ENCODE measurements around the gene KRT9. TPM values are rescaled to one million over a fixed set of nuclear protein-coding genes. Genes with fewer than 3 reads are reported as not detected.
A peak's percentile ranks its signal among the peaks of the same experiment; 100 is the strongest.
"Not testable (repeated sequence)": the region's sequence is repeated elsewhere in the genome, so short reads cannot be mapped to it uniquely, and the experiment has no call there.

KRT9 gene, protein sequence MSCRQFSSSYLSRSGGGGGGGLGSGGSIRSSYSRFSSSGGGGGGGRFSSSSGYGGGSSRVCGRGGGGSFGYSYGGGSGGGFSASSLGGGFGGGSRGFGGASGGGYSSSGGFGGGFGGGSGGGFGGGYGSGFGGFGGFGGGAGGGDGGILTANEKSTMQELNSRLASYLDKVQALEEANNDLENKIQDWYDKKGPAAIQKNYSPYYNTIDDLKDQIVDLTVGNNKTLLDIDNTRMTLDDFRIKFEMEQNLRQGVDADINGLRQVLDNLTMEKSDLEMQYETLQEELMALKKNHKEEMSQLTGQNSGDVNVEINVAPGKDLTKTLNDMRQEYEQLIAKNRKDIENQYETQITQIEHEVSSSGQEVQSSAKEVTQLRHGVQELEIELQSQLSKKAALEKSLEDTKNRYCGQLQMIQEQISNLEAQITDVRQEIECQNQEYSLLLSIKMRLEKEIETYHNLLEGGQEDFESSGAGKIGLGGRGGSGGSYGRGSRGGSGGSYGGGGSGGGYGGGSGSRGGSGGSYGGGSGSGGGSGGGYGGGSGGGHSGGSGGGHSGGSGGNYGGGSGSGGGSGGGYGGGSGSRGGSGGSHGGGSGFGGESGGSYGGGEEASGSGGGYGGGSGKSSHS
- total RNA-seq (2022) (0.21 and 0.27 TPM in 2 replicates), Bru-seq, nascent RNA (percentile 18 among the genes with signal in this experiment), BruChase-seq, experiment 1, labeled RNA remaining after a 6-hour chase (percentile 17 among the genes with signal in this experiment), BruChase-seq, experiment 2, labeled RNA remaining after a 2-hour chase (percentile 14 among the genes with signal in this experiment)
- long read RNA-seq, partial matches to known transcripts, result 1 of 1 reads
- long read RNA-seq, other reads (novel, unspliced or antisense), result 0 of 1 reads

DNA sequence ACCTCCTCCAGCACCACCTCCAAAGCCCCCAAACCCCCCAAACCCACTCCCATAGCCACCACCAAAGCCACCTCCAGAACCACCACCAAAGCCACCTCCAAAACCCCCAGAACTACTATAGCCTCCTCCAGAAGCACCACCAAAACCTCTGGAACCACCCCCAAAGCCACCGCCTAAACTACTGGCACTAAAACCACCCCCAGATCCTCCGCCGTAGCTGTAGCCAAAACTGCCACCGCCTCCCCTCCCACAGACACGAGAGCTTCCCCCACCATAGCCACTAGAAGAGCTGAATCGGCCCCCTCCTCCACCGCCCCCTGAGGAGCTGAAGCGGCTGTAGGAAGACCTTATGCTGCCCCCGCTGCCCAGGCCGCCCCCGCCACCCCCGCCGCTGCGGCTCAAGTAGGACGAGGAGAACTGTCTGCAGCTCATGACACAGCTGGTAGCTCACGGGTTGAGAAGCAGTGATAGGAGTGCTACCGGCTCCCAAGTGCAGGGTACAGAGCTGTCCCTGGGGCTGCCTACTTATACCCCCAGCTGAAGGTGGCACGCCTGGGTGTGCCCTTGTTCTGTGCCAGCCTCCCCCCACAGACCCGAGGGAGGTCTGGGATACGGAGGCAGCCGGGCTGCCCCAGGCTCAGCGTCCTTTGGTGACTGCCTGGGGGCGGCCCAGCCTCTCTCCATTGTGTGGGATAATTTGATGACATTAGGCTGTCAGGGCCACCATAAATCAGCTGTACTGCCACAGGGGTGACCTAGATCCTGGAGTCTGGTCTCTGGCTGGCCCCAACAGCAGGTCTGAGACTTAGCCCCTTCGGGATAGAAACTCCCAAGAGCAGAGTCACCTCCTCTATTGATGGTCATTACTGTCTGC, at the start of gene KRT9:
Gene KRT9, minus strand, starts transcription at position 499 of the 874 bp plus-strand sequence. Its CDS starts 67 bp downstream, at position 432.
- H3K36me3 Mint-ChIP-seq (ENCODE audit: insufficient read depth, unreplicated experiment), result no peaks in the 10 kb centered on the region
- TF ChIP-seq, protein P1, sequence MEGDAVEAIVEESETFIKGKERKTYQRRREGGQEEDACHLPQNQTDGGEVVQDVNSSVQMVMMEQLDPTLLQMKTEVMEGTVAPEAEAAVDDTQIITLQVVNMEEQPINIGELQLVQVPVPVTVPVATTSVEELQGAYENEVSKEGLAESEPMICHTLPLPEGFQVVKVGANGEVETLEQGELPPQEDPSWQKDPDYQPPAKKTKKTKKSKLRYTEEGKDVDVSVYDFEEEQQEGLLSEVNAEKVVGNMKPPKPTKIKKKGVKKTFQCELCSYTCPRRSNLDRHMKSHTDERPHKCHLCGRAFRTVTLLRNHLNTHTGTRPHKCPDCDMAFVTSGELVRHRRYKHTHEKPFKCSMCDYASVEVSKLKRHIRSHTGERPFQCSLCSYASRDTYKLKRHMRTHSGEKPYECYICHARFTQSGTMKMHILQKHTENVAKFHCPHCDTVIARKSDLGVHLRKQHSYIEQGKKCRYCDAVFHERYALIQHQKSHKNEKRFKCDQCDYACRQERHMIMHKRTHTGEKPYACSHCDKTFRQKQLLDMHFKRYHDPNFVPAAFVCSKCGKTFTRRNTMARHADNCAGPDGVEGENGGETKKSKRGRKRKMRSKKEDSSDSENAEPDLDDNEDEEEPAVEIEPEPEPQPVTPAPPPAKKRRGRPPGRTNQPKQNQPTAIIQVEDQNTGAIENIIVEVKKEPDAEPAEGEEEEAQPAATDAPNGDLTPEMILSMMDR (IDR thresholded peaks at IDR 0.05; ENCODE audit: unreplicated experiment), result no peak
- H3K9me3 Mint-ChIP-seq (ENCODE audit: unreplicated experiment), result no peaks in the 10 kb centered on the region
- no TSS peak for BruUV-seq (replicated peaks)
- H3K27me3 Mint-ChIP-seq (ENCODE audit: insufficient read depth, unreplicated experiment), result peaks cover 26% of the 10 kb centered on the region
- no peak for DNase-seq (ENCODE audit: unreplicated experiment)
- H3K4me3 Mint-ChIP-seq (ENCODE audit: unreplicated experiment), result no peak within 1 kb of the TSS
- no peak within 1 kb of the TSS for H3K27ac Mint-ChIP-seq (ENCODE audit: low read depth, unreplicated experiment)
- CTCF ChIA-PET, result interaction anchor here (0.7 to 1.7 kb wide), 6 partner anchors 7 to 96 kb away, joined by 3 to 11 read pairs (median 4); no protein-coding TSS in a partner anchor
- intact Hi-C loops (cut with micrococcal nuclease), result no loop called here
- H3K4me1 Mint-ChIP-seq (ENCODE audit: insufficient read depth, unreplicated experiment), result no peaks in the 10 kb centered on the region
- POLR2A ChIA-PET, result interaction anchor here (0.7 to 1.4 kb wide), 3 partner anchors 13 to 1375 kb away, joined by 3 read pairs; no protein-coding TSS in a partner anchor

DNA sequence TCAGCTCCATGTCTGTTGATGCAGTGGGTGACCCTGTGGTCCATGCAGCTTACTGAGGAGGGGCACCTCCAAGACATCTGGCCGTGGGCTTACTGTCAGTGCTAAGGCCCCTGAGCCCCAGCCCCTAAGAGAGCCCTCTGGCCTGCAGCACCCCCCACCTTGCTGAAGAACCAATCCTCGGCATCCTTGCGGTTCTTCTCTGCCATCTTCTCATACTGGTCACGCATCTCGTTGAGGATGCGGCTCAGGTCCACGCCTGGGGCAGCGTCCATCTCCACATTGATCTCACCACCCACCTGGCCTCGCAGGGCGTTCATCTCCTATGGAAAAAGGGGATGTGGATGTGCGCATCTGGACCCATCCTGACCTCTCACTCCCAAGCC, 49.6 kb upstream of the KRT9 start:
- ChIA-PET CTCF (interaction anchor here (0.6 to 1.2 kb wide), 4 partner anchors 40 to 70 kb away, joined by 3 to 5 read pairs (median 4); no protein-coding TSS in a partner anchor), POLR2A (interaction anchor here (0.7 to 13.2 kb wide), 8 partner anchors 8 to 893 kb away, joined by 3 to 366 read pairs (median 4); partner anchors contain the start of gene KRT16)
- DNase-seq (ENCODE audit: unreplicated experiment); intact Hi-C loops (cut with micrococcal nuclease); H3K27me3 Mint-ChIP-seq (ENCODE audit: insufficient read depth, unreplicated experiment); H3K9me3 Mint-ChIP-seq (ENCODE audit: unreplicated experiment); BruUV-seq (replicated peaks): not testable (repeated sequence)
- Mint-ChIP-seq H3K36me3 (ENCODE audit: insufficient read depth, unreplicated experiment) (peaks cover 81% of the 10 kb centered on the region), H3K4me3 (ENCODE audit: unreplicated experiment) (peak overlapping the region; percentile 86), H3K27ac (ENCODE audit: low read depth, unreplicated experiment) (peak overlapping the region; percentile 89), H3K4me1 (ENCODE audit: insufficient read depth, unreplicated experiment) (peaks cover 47% of the 10 kb centered on the region)

DNA sequence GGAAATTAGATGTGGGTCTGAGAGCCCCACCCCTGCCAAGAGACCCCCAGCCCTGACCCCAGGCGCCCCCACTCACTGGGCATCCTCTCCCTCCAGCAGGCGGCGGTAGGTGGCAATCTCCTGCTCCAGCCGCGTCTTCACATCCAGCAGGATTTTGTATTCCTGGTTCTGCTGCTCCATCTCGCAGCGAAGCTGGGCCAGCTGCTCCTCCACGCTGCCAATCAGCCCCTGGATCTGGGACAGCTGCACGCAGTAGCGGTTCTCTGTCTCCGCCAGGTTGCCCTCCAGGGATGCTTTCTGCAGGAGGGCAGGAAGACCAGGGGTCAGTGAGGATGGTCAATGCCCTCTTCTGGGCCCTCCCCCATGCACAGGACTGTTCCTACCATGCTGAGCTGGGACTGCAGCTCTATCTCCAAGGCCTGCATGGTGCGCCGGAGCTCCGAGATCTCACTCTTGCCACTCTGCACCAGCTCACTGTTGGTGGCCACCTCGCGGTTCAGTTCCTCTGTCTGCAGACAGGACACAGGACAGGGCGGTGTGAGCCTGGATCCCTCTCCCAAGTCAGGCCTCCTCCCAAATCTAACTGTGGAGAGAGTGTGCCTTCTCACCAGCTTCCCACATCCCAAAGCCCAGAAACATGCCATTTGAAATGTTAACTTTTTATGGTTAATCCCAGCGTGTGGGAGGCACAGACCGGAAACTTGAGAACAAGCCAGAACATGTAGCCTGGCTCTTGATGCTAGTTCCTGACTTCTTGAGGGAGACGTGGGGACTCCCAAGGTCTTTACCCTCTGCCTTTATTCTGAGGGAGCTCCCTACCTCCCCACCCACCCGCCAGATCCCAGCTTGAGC, 49.0 kb upstream of the KRT9 start:
- POLR2A ChIA-PET, result interaction anchor here (0.6 to 13.2 kb wide), 12 partner anchors 8 to 894 kb away, joined by 3 to 366 read pairs (median 3); partner anchors contain the start of gene KRT16
- H3K9me3 Mint-ChIP-seq (ENCODE audit: unreplicated experiment), result no peaks in the 10 kb centered on the region
- peak; percentile 75 for DNase-seq (ENCODE audit: unreplicated experiment)

DNA sequence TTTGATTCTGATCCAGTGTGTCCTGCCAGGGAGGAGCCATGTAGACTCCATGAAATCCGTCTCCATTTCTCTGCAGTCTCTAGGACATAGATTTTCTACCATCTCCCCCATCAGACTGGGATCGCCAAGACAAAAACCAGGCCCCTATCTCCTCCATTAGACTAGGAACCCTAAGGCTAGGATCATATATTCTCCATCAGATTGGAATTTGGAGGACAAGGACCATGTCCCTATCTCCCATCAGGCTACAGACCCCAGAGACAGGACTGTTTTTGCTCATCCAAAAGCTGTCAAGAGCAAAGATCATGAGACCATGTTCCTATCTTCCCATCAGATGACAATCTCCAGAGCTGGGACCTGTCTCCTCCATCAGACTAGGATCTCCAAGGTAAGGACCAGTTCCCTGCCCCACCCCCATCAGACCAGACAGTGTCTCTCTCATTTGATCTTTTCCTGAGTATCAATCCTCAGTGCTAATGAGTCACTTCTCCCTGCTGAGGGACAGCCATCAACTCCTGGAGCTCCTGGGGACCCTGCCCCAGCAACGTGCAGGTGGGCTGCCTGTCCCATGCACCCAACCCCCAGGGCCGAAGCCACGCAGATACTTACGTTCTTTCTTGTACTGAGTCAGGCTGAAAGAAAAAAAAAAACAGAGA, 48.2 kb upstream of the KRT9 start:
- H3K4me3 Mint-ChIP-seq (ENCODE audit: unreplicated experiment), result peak overlapping the region; percentile 86
- H3K27ac Mint-ChIP-seq (ENCODE audit: low read depth, unreplicated experiment); H3K27me3 Mint-ChIP-seq (ENCODE audit: insufficient read depth, unreplicated experiment); H3K9me3 Mint-ChIP-seq (ENCODE audit: unreplicated experiment); DNase-seq (ENCODE audit: unreplicated experiment); BruUV-seq (replicated peaks); intact Hi-C loops (cut with micrococcal nuclease): not testable (repeated sequence)
- ChIA-PET CTCF (interaction anchor here (0.6 to 1.2 kb wide), 6 partner anchors 27 to 70 kb away, joined by 3 to 6 read pairs (median 3); no protein-coding TSS in a partner anchor), POLR2A (interaction anchor here (0.6 to 13.2 kb wide), 8 partner anchors 7 to 792 kb away, joined by 3 to 366 read pairs (median 4); partner anchors contain the start of genes EIF1 and KRT16)
- peaks cover 45% of the 10 kb centered on the region for H3K4me1 Mint-ChIP-seq (ENCODE audit: insufficient read depth, unreplicated experiment)
- peaks cover 87% of the 10 kb centered on the region for H3K36me3 Mint-ChIP-seq (ENCODE audit: insufficient read depth, unreplicated experiment)

More for the DNA sequence above, 49.0 kb upstream of the KRT9 start:
- intact Hi-C loops (cut with micrococcal nuclease), result no loop called here
- H3K4me1 Mint-ChIP-seq (ENCODE audit: insufficient read depth, unreplicated experiment), result peaks cover 43% of the 10 kb centered on the region
- CTCF ChIA-PET, result interaction anchor here (0.6 to 1.2 kb wide), 8 partner anchors 27 to 71 kb away, joined by 3 to 6 read pairs (median 3); no protein-coding TSS in a partner anchor
- H3K27me3 Mint-ChIP-seq (ENCODE audit: insufficient read depth, unreplicated experiment), result no peaks in the 10 kb centered on the region
- TF ChIP-seq, protein P1 (IDR thresholded peaks at IDR 0.05; ENCODE audit: unreplicated experiment), result no peak
- H3K27ac Mint-ChIP-seq (ENCODE audit: low read depth, unreplicated experiment), result peak overlapping the region; percentile 89
- BruUV-seq (replicated peaks), result TSS peak; percentile 4
- H3K36me3 Mint-ChIP-seq (ENCODE audit: insufficient read depth, unreplicated experiment), result peaks cover 81% of the 10 kb centered on the region
- peak overlapping the region; percentile 86 for H3K4me3 Mint-ChIP-seq (ENCODE audit: unreplicated experiment)

Measured in MCF 10A (cell line).